Mesendoderm (in vitro differentiated cells): ENCODE data around the gene ADAMTS17.

ENCODE experiments used
- DNase-seq: peaks from one replicate; pipeline ENCODE4 v3.0.0; 2013
- H2AK5ac ChIP-seq: 2 replicates; pipeline ENCODE4 v1.6.1; 2013; ENCODE audit warnings: low read length, inconsistent platforms
- H2BK120ac ChIP-seq: 2 replicates; pipeline ENCODE4 v1.6.1; 2013; ENCODE audit warnings: low read depth, mild to moderate bottlenecking, low read length, moderate library complexity, mixed read lengths
- H2BK15ac ChIP-seq: replicated peaks from 2 replicates; pipeline ENCODE4 v1.6.1; 2013; ENCODE audit warnings: low read depth, mild to moderate bottlenecking, moderate library complexity
- H2BK5ac ChIP-seq: 2 replicates; pipeline ENCODE4 v1.6.1; 2013; ENCODE audit warnings: low read length, inconsistent platforms
- H3K18ac ChIP-seq: 2 replicates; pipeline ENCODE4 v1.6.1; 2013; ENCODE audit warnings: mild to moderate bottlenecking, low read length, mixed read lengths
- H3K23ac ChIP-seq: one replicate; pipeline ENCODE4 v1.6.1; 2013; ENCODE audit warnings: low read length
- H3K27ac ChIP-seq: 2 replicates; pipeline ENCODE4 v1.5.1; 2013; ENCODE audit warnings: low read depth, mild to moderate bottlenecking, inconsistent platforms, low read length, moderate library complexity
- H3K27me3 ChIP-seq: 2 replicates; pipeline ENCODE4 v1.6.1; 2013; ENCODE audit warnings: low read length, control low read depth, mild to moderate bottlenecking, inconsistent platforms; ENCODE audit not compliant: insufficient read depth, poor library complexity
- H3K36me3 ChIP-seq: 2 replicates; pipeline ENCODE4 v1.6.1; 2013; ENCODE audit warnings: low read length, inconsistent platforms; ENCODE audit not compliant: control insufficient read depth, insufficient read depth
- H3K4ac ChIP-seq: one replicate; pipeline ENCODE4 v1.6.1; 2013; ENCODE audit warnings: low read depth, mild to moderate bottlenecking, low read length, moderate library complexity
- H3K4me1 ChIP-seq: 2 replicates; pipeline ENCODE4 v1.6.1; 2013; ENCODE audit warnings: low read depth, low read length, inconsistent platforms; ENCODE audit not compliant: control insufficient read depth
- H3K4me2 ChIP-seq: 2 replicates; pipeline ENCODE4 v1.6.1; 2013; ENCODE audit warnings: low read length
- H3K4me3 ChIP-seq: 2 replicates; pipeline ENCODE4 v1.5.1; 2013; ENCODE audit warnings: mild to moderate bottlenecking, low read length
- H3K56ac ChIP-seq: one replicate; pipeline ENCODE4 v1.6.1; 2013; ENCODE audit warnings: low read length
- H3K79me1 ChIP-seq: 2 replicates; pipeline ENCODE4 v1.6.1; 2013; ENCODE audit warnings: low read length, inconsistent platforms
- H3K79me2 ChIP-seq: 2 replicates; pipeline ENCODE4 v1.6.1; 2013; ENCODE audit warnings: mild to moderate bottlenecking, low read length; ENCODE audit not compliant: control insufficient read depth, insufficient read depth
- H3K9ac ChIP-seq: 2 replicates; pipeline ENCODE4 v1.6.1; 2013; ENCODE audit warnings: low read length, inconsistent platforms
- H4K5ac ChIP-seq: one replicate; pipeline ENCODE4 v1.6.1; 2013; ENCODE audit warnings: low read length
- H4K8ac ChIP-seq: one replicate; pipeline ENCODE4 v1.6.1; 2013; ENCODE audit warnings: low read depth, mild to moderate bottlenecking, control low read depth, low read length, moderate library complexity
- WGBS: extraction: QIAGEN DNeasy Blood & Tissue Kit; methylation state at CpG from one replicate; pipeline ENCODE4 v1.1.7; 2013; ENCODE audit warnings: low lambda C conversion rate, missing lambda C conversion rate; ENCODE audit not compliant: insufficient coverage; ENCODE audit errors: extremely low coverage; 5-methylcytosine and 5-hydroxymethylcytosine counted together

The ADAMTS17 gene

DNA sequence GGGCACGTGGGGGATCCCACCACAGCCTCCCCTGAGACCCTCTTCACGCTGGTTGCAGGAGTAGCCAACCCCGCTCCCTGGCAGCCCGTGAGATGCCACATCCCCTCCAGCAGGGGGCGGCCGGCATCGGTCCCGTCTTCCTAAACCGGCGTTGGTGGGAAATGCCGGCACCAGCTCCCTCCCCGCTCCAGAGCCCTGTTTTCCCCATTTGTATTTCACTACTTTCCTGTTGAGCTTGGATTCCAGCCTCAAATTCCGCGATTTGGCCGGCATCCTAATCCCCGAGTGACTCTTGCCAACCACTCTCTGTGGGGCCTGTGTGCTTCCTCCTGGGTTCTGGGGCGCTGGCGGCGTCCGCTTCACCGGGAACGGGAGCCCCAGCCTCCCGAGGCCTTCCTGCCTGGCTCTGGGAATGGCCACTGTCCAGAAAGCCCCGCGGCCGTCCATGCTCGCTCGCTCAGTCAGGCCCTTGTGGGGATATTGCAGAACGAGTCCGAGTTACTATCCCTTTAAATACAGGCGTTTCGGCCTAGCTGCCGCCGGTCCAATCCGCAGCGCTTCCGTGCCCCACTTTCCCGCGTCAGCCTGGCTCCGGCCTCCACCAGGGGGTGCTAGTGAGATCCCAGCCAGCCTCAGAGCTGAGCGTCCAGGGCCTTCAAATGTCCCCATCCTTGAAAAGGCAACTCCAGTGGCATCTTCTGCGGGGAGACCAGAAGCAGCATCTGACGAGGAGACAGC, 8.1 kb upstream of the ADAMTS17 start:
- no peak overlapping the region for H2AK5ac ChIP-seq
- H3K79me2 ChIP-seq = no peaks in the 10 kb centered on the region
- no peak overlapping the region for H3K4ac ChIP-seq
- no peak overlapping the region for H2BK5ac ChIP-seq
- peak overlapping the region; percentile 47 for H3K4me2 ChIP-seq
- no peak overlapping the region for H3K23ac ChIP-seq
- no CpG with 5 or more reads among the region's 43 CpGs for WGBS
- H4K5ac ChIP-seq = no peak overlapping the region
- peak overlapping the region; percentile 82 for H3K56ac ChIP-seq
- no peak overlapping the region for H4K8ac ChIP-seq
- H2BK15ac ChIP-seq = no peak overlapping the region
- H2BK120ac ChIP-seq = no peak overlapping the region
- no peaks in the 10 kb centered on the region for H3K36me3 ChIP-seq
- H3K79me1 ChIP-seq = no peaks in the 10 kb centered on the region
- peak overlapping the region; percentile 69 for H3K9ac ChIP-seq
- peak overlapping the region; percentile 51 for H3K18ac ChIP-seq
- H3K4me3 ChIP-seq = peak overlapping the region; percentile 91
- peak; percentile 94 for DNase-seq
- H3K27me3 ChIP-seq = no peaks in the 10 kb centered on the region
- no peak overlapping the region for H3K27ac ChIP-seq
- H3K4me1 ChIP-seq = no peaks in the 10 kb centered on the region

GRCh38 chr15:100349321-100349695, 7.5 kb upstream of the ADAMTS17 start:
- Histone ChIP-seq H4K8ac (no peak overlapping the region), H2BK5ac (no peak overlapping the region), H3K36me3 (no peaks in the 10 kb centered on the region), H3K79me2 (no peaks in the 10 kb centered on the region), H3K56ac (peak overlapping the region; percentile 47), H3K23ac (no peak overlapping the region), H2BK120ac (no peak overlapping the region), H3K9ac (peak overlapping the region; percentile 38), H2AK5ac (no peak overlapping the region), H3K4me2 (peak overlapping the region; percentile 47), H3K4me1 (no peaks in the 10 kb centered on the region), H3K4ac (no peak overlapping the region), H3K4me3 (no peak overlapping the region), H3K18ac (no peak overlapping the region), H3K79me1 (no peaks in the 10 kb centered on the region), H2BK15ac (no peak overlapping the region), H4K5ac (no peak overlapping the region), H3K27ac (no peak overlapping the region), H3K27me3 (no peaks in the 10 kb centered on the region)
- DNase-seq = no peak
- no CpG with 5 or more reads among the region's 17 CpGs for WGBS

- no peak overlapping the region for H2AK5ac ChIP-seq
- H3K4ac ChIP-seq = no peak overlapping the region
- no peak overlapping the region for H3K4me3 ChIP-seq
- no peak overlapping the region for H3K23ac ChIP-seq
- no peaks in the 10 kb centered on the region for H3K27me3 ChIP-seq
- no peaks in the 10 kb centered on the region for H3K79me2 ChIP-seq
- no peak overlapping the region for H2BK5ac ChIP-seq
- H3K27ac ChIP-seq = no peak overlapping the region
- H4K5ac ChIP-seq = no peak overlapping the region
- DNase-seq = peak; percentile 75
- no peak overlapping the region for H3K18ac ChIP-seq
- no peak overlapping the region for H3K4me2 ChIP-seq
- no peaks in the 10 kb centered on the region for H3K79me1 ChIP-seq
- no peak overlapping the region for H2BK15ac ChIP-seq
- no peak overlapping the region for H3K56ac ChIP-seq
- no CpG with 5 or more reads among the region's 8 CpGs for WGBS
- H3K36me3 ChIP-seq = no peaks in the 10 kb centered on the region
- no peaks in the 10 kb centered on the region for H3K4me1 ChIP-seq
- H4K8ac ChIP-seq = no peak overlapping the region
- no peak overlapping the region for H3K9ac ChIP-seq
- H2BK120ac ChIP-seq = no peak overlapping the region
Observed at GRCh38 chr15:100348578-100348977, 6.8 kb upstream of the ADAMTS17 start.

DNA sequence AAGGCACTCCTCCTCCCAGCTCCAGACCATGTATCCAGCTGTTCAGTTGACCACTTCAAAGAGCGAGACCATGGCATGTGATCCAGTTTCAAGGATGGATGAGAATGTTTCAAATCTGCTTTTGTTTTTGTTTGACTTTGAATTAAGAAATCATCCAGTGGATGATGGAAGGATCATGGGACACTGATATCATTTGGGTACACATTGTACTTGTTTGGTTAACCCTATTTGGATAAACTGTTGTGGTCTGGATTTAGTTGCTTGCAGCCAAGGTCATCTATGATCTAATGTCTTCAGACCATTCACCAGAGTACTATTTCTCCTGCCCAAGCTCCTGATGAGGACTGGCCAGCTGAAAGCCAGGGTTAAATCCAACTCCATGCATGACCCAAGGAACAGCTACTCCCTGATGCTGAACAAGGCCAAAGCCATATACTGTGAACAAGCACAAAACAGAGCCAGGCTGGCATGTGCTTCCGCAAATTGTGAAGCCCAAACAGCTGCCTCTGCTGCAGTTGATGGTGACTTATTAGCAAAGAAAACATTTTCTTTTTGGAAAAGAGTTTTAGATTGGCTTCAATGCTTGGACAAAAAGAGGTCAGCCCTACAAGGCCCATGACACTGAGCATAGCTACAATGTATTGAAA, 5.2 kb upstream of the ADAMTS17 start:
- DNase-seq = no peak
- H3K27ac ChIP-seq = no peak overlapping the region
- H4K8ac ChIP-seq = no peak overlapping the region
- no peak overlapping the region for H3K4ac ChIP-seq
- H3K4me3 ChIP-seq = no peak overlapping the region
- H2BK15ac ChIP-seq = no peak overlapping the region
- no peaks in the 10 kb centered on the region for H3K27me3 ChIP-seq
- no peaks in the 10 kb centered on the region for H3K4me1 ChIP-seq
- no peak overlapping the region for H2BK120ac ChIP-seq
- no peaks in the 10 kb centered on the region for H3K36me3 ChIP-seq
- H3K79me2 ChIP-seq = no peaks in the 10 kb centered on the region
- no peak overlapping the region for H2BK5ac ChIP-seq
- H3K18ac ChIP-seq = no peak overlapping the region
- H4K5ac ChIP-seq = no peak overlapping the region
- H3K23ac ChIP-seq = no peak overlapping the region
- H3K79me1 ChIP-seq = no peaks in the 10 kb centered on the region
- no CpG with 5 or more reads among the region's 2 CpGs for WGBS
- no peak overlapping the region for H3K56ac ChIP-seq
- no peak overlapping the region for H3K4me2 ChIP-seq
- no peak overlapping the region for H3K9ac ChIP-seq
- no peak overlapping the region for H2AK5ac ChIP-seq

- Histone ChIP-seq H2BK120ac (no peak overlapping the region), H3K18ac (no peak overlapping the region), H3K4ac (no peak overlapping the region), H3K27me3 (peaks cover 2% of the 10 kb centered on the region), H3K9ac (no peak overlapping the region), H2AK5ac (no peak overlapping the region), H3K4me3 (no peak overlapping the region), H4K5ac (no peak overlapping the region), H3K4me1 (no peaks in the 10 kb centered on the region), H3K4me2 (no peak overlapping the region), H3K79me2 (no peaks in the 10 kb centered on the region), H3K79me1 (no peaks in the 10 kb centered on the region), H3K36me3 (no peaks in the 10 kb centered on the region), H2BK15ac (no peak overlapping the region), H2BK5ac (no peak overlapping the region), H3K27ac (no peak overlapping the region), H3K56ac (no peak overlapping the region), H4K8ac (no peak overlapping the region), H3K23ac (no peak overlapping the region)
- WGBS = no CpG with 5 or more reads among the region's 3 CpGs
- peak; percentile 45 for DNase-seq
Observed at GRCh38 chr15:100345438-100345837, 3.7 kb upstream of the ADAMTS17 start.
